OCI-LY1 (cell line): ENCODE results near the gene ATAT1.

Experiments used
- H2AFZ ChIP-seq: fragments of 200-600 bp; sonication (generic), shearing (Covaris generic); 2 replicates; pipeline ENCODE4 v1.6.0; 2014; ENCODE audit warnings: antibody characterized with exemption, mild to moderate bottlenecking, low read length
- H3F3A ChIP-seq: fragments of 200-600 bp; sonication (generic), shearing (Covaris generic); 2 replicates; pipeline ENCODE4 v1.6.0; 2014; ENCODE audit warnings: mild to moderate bottlenecking, antibody characterized with exemption, low read length, moderate library complexity; ENCODE audit not compliant: insufficient read depth
- H3K27ac ChIP-seq: fragments of 200-600 bp; sonication (generic); 2 replicates; pipeline ENCODE4 v1.5.1; 2014; ENCODE audit warnings: low read length, mixed run types, mild to moderate bottlenecking, low read depth; ENCODE audit not compliant: poor library complexity, severe bottlenecking
- H3K27me3 ChIP-seq: fragments of 200-600 bp; sonication (generic); 2 replicates; pipeline ENCODE4 v1.6.0; 2014; ENCODE audit warnings: antibody characterized with exemption, mild to moderate bottlenecking, low read length, moderate library complexity; ENCODE audit not compliant: insufficient read depth
- H3K36me3 ChIP-seq: fragments of 200-600 bp; sonication (generic); 2 replicates; pipeline ENCODE4 v1.6.1; 2014; ENCODE audit warnings: mild to moderate bottlenecking, antibody characterized with exemption, low read length, moderate library complexity, mixed read lengths; ENCODE audit not compliant: insufficient read depth
- H3K4me1 ChIP-seq: fragments of 200-600 bp; sonication (generic); 2 replicates; pipeline ENCODE4 v1.5.1; 2014; ENCODE audit warnings: mild to moderate bottlenecking, low read length, moderate library complexity; ENCODE audit not compliant: insufficient read depth, severe bottlenecking
- H3K4me2 ChIP-seq: fragments of 200-600 bp; sonication (generic), shearing (Covaris generic); 2 replicates; pipeline ENCODE4 v1.6.1; 2014; ENCODE audit warnings: low read length
- H3K4me3 ChIP-seq: fragments of 200-600 bp; sonication (generic); 2 replicates; pipeline ENCODE4 v1.5.1; 2014; ENCODE audit warnings: low read length, low read depth, mild to moderate bottlenecking, mixed read lengths; ENCODE audit not compliant: poor library complexity, severe bottlenecking
- H3K79me2 ChIP-seq: fragments of 200-600 bp; shearing (Covaris generic); 2 replicates; pipeline ENCODE4 v1.6.1; 2016; ENCODE audit warnings: mixed run types, low read length, mixed read lengths; ENCODE audit not compliant: insufficient read depth
- H3K9ac ChIP-seq: fragments of 200-600 bp; sonication (generic), shearing (Covaris generic); 2 replicates; pipeline ENCODE4 v1.6.1; 2014; ENCODE audit warnings: mild to moderate bottlenecking, low read length, mixed read lengths
- H3K9me2 ChIP-seq: fragments of 200-600 bp; sonication (generic), shearing (Covaris generic); 2 replicates; pipeline ENCODE4 v1.6.1; 2014; ENCODE audit warnings: low read depth, mild to moderate bottlenecking, low read length, mixed read lengths
- H3K9me3 ChIP-seq: fragments of 200-600 bp; shearing (Covaris generic); 2 replicates; pipeline ENCODE4 v1.6.1; 2014; ENCODE audit warnings: low read length, mixed read lengths
- H4K20me1 ChIP-seq: fragments of 200-600 bp; sonication (generic), shearing (Covaris generic); 2 replicates; pipeline ENCODE4 v1.6.0; 2016; ENCODE audit warnings: mild to moderate bottlenecking, low read length; ENCODE audit not compliant: insufficient read depth
- CTCF ChIP-seq: fragments of 200-600 bp; sonication (generic), shearing (Covaris generic); IDR thresholded peaks from 2 replicates; pipeline ENCODE4 v1.5.1; 2017; ENCODE audit warnings: mild to moderate bottlenecking, antibody characterized with exemption, low read length, moderate library complexity, mixed read lengths
- EZH2 ChIP-seq: fragments of 200-600 bp; sonication (generic), shearing (Covaris generic); IDR thresholded peaks from 2 replicates; pipeline ENCODE4 v1.8.0; 2017; ENCODE audit warnings: borderline replicate concordance, mixed run types, mild to moderate bottlenecking, antibody characterized with exemption, low read length, moderate library complexity, mixed read lengths

Gene ATAT1

GRCh38 chr6:30611150-30611855, 15.4 kb upstream of the ATAT1 start:
- H3K79me2 ChIP-seq: peaks cover 21% of the 10 kb centered on the region
- H3K36me3 ChIP-seq: peaks cover 96% of the 10 kb centered on the region
- H3F3A ChIP-seq: 0 out of 2 replicates have a peak, but pooled peaks cover 2% of the 10 kb centered on the region
- peak overlapping the region; percentile 88; the same call in 1 of the 2 replicates for H3K4me2 ChIP-seq
- H3K4me1 ChIP-seq: peaks cover 34% of the 10 kb centered on the region
- H3K27me3 ChIP-seq: no peaks in the 10 kb centered on the region
- H3K9ac ChIP-seq: peak overlapping the region; percentile 4; the same call in 1 of the 2 replicates
- H2AFZ ChIP-seq: no peak overlapping the region
- TF ChIP-seq CTCF: no peak
- no peak for TF ChIP-seq EZH2
- no peak overlapping the region for H3K4me3 ChIP-seq
- no peaks in the 10 kb centered on the region for H3K9me3 ChIP-seq
- no peaks in the 10 kb centered on the region for H3K9me2 ChIP-seq
- no peak overlapping the region for H3K27ac ChIP-seq
- no peaks in the 10 kb centered on the region for H4K20me1 ChIP-seq

- H3K9me3 ChIP-seq: no peaks in the 10 kb centered on the region
- H3K79me2 ChIP-seq: peaks cover 26% of the 10 kb centered on the region
- no peaks in the 10 kb centered on the region for H3K9me2 ChIP-seq
- H3K4me3 ChIP-seq: no peak overlapping the region
- no peaks in the 10 kb centered on the region for H4K20me1 ChIP-seq
- peaks cover 96% of the 10 kb centered on the region for H3K36me3 ChIP-seq
- peak overlapping the region; percentile 13 for H3K27ac ChIP-seq
- TF ChIP-seq CTCF (no peak), EZH2 (no peak)
- H3K4me1 ChIP-seq: peaks cover 34% of the 10 kb centered on the region
- H3K4me2 ChIP-seq: peak overlapping the region; percentile 88; the same call in 1 of the 2 replicates
- no peak overlapping the region for H2AFZ ChIP-seq
- 0 out of 2 replicates have a peak, but pooled peaks cover 2% of the 10 kb centered on the region for H3F3A ChIP-seq
- no peaks in the 10 kb centered on the region for H3K27me3 ChIP-seq
- peak overlapping the region; percentile 4; the same call in 1 of the 2 replicates for H3K9ac ChIP-seq
Measured at GRCh38 chr6:30611856-30612194, 14.8 kb upstream of the ATAT1 start.

GRCh38 chr6:30612213-30612612, 14.5 kb upstream of the ATAT1 start:
- H2AFZ ChIP-seq: no peak overlapping the region
- no peaks in the 10 kb centered on the region for H3K9me2 ChIP-seq
- TF ChIP-seq EZH2 (no peak), CTCF (no peak)
- no peaks in the 10 kb centered on the region for H3K27me3 ChIP-seq
- H3K36me3 ChIP-seq: peaks cover 94% of the 10 kb centered on the region
- H3K4me1 ChIP-seq: peaks cover 34% of the 10 kb centered on the region
- peaks cover 29% of the 10 kb centered on the region for H3K79me2 ChIP-seq
- H3K4me3 ChIP-seq: no peak overlapping the region
- H3F3A ChIP-seq: 0 out of 2 replicates have a peak, but pooled peaks cover 2% of the 10 kb centered on the region
- H3K4me2 ChIP-seq: peak overlapping the region; percentile 88; the same call in 1 of the 2 replicates
- H4K20me1 ChIP-seq: no peaks in the 10 kb centered on the region
- no peaks in the 10 kb centered on the region for H3K9me3 ChIP-seq
- no peak overlapping the region for H3K9ac ChIP-seq
- H3K27ac ChIP-seq: peak overlapping the region; percentile 13
